GM21526 (cell line): ENCODE measurements around the gene ADGRL3.
"Not testable (repeated sequence)": the region's sequence is repeated elsewhere in the genome, so short reads cannot be mapped to it uniquely, and the experiment has no call there.

Experiments used
- ATAC-seq: cut with Tn5 transposase; IDR thresholded peaks from one replicate; pipeline ENCODE4 v1.9.1; 2021; ENCODE audit warnings: moderate library complexity; ENCODE audit not compliant: unreplicated experiment, low FRiP score

ADGRL3 gene

GRCh38 chr4:61596606-61597340 lies 396.6 kb downstream of the ADGRL3 start:
- ATAC-seq: no peak

- no peak for ATAC-seq
These were observed 403.0 kb downstream of the ADGRL3 start for GRCh38 chr4:61603086-61603485.

- no peak for ATAC-seq
These were observed 403.9 kb downstream of the ADGRL3 start for GRCh38 chr4:61604054-61604453.

- ATAC-seq: no peak
These were observed 405.9 kb downstream of the ADGRL3 start for GRCh38 chr4:61605984-61606383.

- ATAC-seq: no peak
These were observed 414.1 kb downstream of the ADGRL3 start for GRCh38 chr4:61614231-61614630.

GRCh38 chr4:61619528-61619927 lies 419.4 kb downstream of the ADGRL3 start:
- no peak for ATAC-seq

- ATAC-seq: no peak
These were observed 428.2 kb downstream of the ADGRL3 start for GRCh38 chr4:61628282-61628681.

GRCh38 chr4:61628727-61629126 lies 428.6 kb downstream of the ADGRL3 start:
- ATAC-seq: no peak

- no peak for ATAC-seq
These were observed 430.4 kb downstream of the ADGRL3 start for GRCh38 chr4:61630548-61630947.

GRCh38 chr4:61638591-61638990 lies 438.5 kb downstream of the ADGRL3 start:
- no peak for ATAC-seq

GRCh38 chr4:61646746-61647350 lies 446.7 kb downstream of the ADGRL3 start:
- not testable (repeated sequence) for ATAC-seq

GRCh38 chr4:61648264-61648663 lies 448.1 kb downstream of the ADGRL3 start:
- ATAC-seq: no peak

GRCh38 chr4:61657016-61657415 lies 456.9 kb downstream of the ADGRL3 start:
- no peak for ATAC-seq

- no peak for ATAC-seq
These were observed 461.8 kb downstream of the ADGRL3 start for GRCh38 chr4:61661960-61662359.

GRCh38 chr4:61662362-61662761 lies 462.2 kb downstream of the ADGRL3 start:
- ATAC-seq: no peak

GRCh38 chr4:61663310-61663709 lies 463.2 kb downstream of the ADGRL3 start:
- no peak for ATAC-seq

- ATAC-seq: no peak
These were observed 465.5 kb downstream of the ADGRL3 start for GRCh38 chr4:61665649-61666048.

GRCh38 chr4:61666244-61666643 lies 466.1 kb downstream of the ADGRL3 start:
- no peak for ATAC-seq

- no peak for ATAC-seq
These were observed 471.5 kb downstream of the ADGRL3 start for GRCh38 chr4:61671599-61671998.

GRCh38 chr4:61675464-61675863 lies 475.3 kb downstream of the ADGRL3 start:
- no peak for ATAC-seq

GRCh38 chr4:61678297-61678696 lies 478.2 kb downstream of the ADGRL3 start:
- no peak for ATAC-seq

- ATAC-seq: no peak
These were observed 493.4 kb downstream of the ADGRL3 start for GRCh38 chr4:61693520-61693919.
